Measurements from ENCODE around the gene NOTO.

DNA sequence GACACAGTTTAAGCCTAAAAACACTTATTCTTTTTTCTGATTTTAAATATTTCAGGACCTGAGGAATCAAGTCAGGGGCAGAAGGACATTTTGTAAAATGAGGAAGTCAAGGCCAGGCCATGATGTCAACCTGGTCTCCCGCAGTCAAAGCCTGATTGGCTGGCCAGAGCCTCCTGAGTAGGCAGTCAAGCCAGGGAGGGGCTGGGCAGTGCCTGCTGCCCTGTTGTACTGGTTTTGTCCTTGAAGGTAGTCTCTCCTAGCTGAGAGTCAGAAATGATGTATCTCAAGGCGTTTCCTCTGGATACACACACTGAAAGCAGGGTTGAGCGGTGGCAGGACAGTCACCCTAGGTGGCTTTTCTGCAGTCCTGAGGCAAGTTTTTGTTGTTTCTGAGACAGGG lies 51.5 kb downstream of the NOTO start:
- no peak for TF ChIP-seq POLR2A (IDR thresholded peaks at IDR 0.05)
- TF ChIP-seq, protein P1, sequence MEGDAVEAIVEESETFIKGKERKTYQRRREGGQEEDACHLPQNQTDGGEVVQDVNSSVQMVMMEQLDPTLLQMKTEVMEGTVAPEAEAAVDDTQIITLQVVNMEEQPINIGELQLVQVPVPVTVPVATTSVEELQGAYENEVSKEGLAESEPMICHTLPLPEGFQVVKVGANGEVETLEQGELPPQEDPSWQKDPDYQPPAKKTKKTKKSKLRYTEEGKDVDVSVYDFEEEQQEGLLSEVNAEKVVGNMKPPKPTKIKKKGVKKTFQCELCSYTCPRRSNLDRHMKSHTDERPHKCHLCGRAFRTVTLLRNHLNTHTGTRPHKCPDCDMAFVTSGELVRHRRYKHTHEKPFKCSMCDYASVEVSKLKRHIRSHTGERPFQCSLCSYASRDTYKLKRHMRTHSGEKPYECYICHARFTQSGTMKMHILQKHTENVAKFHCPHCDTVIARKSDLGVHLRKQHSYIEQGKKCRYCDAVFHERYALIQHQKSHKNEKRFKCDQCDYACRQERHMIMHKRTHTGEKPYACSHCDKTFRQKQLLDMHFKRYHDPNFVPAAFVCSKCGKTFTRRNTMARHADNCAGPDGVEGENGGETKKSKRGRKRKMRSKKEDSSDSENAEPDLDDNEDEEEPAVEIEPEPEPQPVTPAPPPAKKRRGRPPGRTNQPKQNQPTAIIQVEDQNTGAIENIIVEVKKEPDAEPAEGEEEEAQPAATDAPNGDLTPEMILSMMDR (IDR thresholded peaks at IDR 0.05): no peak

Measured in right lobe of liver (tissue), 4 donors.